ENCODE data around the gene CLEC18B.
A peak's percentile ranks its signal among the peaks of the same experiment; 100 is the strongest.
"Not testable (repeated sequence)": the region's sequence is repeated elsewhere in the genome, so short reads cannot be mapped to it uniquely, and the experiment has no call there.

The CLEC18B gene

GRCh38 chr16:74404148-74404933 is 16.9 kb downstream of the CLEC18B start:
- not testable (repeated sequence) for DNase-seq

GRCh38 chr16:74400238-74400637 is 21.0 kb downstream of the CLEC18B start:
- not testable (repeated sequence) for DNase-seq

- not testable (repeated sequence) for DNase-seq
Observed at GRCh38 chr16:74398212-74398895, 22.9 kb downstream of the CLEC18B start.

DNA sequence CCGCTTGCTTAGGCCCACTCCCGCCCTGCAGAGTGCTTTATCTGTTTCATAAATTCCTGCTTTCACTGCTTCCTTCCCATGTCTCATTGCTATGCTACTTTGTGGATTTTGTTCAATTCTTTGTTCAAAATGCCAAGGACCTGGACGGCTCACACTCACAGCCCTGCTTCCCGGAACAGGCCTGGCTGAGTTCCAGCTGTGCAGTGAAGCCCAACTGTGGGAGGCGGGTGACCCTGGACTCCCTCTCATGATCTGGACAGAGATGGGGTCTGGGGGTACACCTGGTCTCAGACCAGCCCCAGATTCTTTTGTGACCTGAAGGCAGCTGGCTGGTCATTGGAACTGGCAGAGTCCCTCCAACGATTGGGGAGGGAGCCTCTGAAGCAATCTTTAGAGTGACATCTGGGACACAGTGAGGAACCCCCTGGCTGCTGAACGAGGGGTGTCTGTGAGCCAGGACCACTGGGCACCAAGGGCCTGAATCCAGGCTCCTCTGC is 24.7 kb downstream of the CLEC18B start:
- DNase-seq: not testable (repeated sequence)

- DNase-seq: not testable (repeated sequence)
Observed at GRCh38 chr16:74394604-74395003, 26.7 kb downstream of the CLEC18B start.

- not testable (repeated sequence) for DNase-seq
Observed at GRCh38 chr16:74394131-74394530, 27.1 kb downstream of the CLEC18B start.

DNA sequence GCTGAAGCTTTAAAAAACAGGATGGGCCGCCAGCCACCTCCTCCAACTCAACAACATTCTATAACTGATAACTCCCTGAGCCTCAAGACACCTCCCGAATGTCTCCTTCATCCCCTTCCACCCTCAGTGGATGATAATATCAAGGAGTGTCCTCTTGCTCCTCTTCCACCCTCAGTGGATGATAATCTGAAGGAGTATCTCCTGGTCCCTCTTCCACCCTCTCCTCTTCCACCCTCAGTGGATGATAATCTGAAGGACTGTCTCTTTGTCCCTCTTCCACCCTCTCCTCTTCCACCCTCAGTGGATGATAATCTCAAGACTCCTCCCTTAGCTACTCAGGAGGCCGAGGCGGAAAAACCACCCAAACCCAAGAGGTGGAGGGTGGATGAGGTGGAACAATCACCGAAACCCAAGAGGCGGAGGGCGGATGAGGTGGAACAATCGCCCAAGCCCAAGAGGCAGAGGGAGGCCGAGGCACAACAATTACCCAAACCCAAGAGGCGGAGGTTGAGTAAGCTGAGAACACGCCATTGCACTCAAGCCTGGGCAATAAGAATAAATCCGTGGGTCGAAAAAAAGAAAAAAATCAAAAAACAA is 29.7 kb downstream of the CLEC18B start:
- DNase-seq: not testable (repeated sequence)

DNA sequence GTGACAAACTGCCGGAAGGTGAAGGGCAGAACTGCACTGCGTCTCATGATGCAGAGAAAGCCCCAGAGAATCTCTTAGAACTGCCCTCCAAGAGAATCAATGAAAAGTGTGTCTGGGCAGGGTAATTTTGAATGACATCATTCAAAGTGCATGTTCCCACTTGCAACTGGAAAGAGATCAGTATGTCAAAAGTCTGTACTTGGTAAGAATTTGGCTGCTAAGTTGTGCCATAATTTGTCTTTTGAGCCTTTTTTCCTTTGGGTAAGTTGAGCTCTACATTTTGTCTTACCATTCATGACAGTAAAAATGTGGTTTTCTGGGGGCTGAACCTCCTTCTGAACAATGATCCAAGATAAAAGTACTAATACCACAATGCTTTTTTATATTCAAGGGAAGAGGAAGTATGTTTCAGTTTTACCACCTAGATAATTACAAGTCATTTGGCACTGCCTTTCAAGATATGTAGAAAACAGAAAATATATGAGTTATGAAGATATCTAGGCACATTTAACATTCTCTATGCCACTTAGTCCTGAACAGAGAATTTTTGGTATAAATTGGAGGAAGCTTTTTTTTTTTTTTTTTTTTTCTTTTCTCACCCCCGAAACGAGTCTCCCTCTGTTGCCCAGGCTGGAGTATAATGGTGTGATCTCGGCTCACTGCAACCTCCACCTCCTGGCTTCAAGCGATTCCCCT is 38.8 kb downstream of the CLEC18B start:
- DNase-seq: peak; percentile 73

DNA sequence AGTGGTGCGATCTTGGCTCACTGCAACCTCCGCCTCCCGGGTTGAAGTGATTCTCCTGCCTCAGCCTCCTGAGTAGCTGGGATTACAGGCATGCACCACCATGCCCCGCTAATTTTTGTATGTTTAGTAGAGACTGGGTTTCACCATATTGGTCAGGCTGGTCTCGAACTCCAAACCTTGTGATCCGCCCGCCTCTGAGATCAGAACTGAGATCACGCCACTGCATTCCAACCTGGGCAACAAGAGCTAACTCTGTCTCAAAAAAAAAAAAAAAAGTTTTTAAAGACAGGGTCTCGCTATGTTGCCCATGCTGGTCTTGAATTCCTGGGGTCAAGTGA is 47.5 kb downstream of the CLEC18B start:
- not testable (repeated sequence) for DNase-seq

GRCh38 chr16:74372953-74373846 is 48.1 kb downstream of the CLEC18B start:
- DNase-seq: no peak

GRCh38 chr16:74372369-74372768 is 48.9 kb downstream of the CLEC18B start:
- DNase-seq: no peak

DNA sequence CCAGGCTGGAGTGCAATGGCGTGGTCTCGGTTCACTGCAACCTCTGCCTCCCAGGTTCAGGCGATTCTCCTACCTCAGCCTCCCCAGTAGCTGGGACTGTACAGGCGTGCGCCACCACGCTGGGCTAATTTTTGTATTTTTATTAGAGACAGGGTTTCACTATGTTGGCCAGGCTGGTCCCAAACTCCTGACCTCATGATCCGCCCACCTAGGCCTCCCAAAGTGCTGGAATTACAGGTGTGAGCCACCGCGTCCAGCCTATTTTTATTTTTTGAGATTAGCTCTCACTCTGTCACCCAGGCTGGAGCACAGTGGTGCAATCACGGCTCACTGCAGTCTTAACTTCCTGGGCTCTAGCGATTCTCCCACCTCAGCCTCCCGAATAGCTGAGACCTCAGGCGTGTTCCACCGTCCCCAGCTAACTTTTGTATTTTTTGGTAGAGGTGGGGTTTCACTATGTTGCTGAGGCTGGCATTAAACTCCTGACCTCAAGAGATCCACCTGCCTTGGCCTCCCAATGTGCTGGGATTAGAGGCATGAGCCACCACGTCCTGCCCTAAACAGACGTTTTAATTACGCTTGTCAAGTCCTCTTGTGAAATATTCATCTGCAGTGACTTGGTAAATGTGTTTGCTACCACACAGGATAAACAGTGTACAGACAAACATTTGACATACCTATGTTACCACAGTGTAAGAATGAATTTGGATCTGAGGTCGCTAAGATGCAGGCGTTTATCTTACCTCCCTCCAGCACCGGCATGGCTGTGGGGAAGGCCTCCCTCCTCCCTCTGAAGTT is 50.7 kb downstream of the CLEC18B start:
- not testable (repeated sequence) for DNase-seq

DNA sequence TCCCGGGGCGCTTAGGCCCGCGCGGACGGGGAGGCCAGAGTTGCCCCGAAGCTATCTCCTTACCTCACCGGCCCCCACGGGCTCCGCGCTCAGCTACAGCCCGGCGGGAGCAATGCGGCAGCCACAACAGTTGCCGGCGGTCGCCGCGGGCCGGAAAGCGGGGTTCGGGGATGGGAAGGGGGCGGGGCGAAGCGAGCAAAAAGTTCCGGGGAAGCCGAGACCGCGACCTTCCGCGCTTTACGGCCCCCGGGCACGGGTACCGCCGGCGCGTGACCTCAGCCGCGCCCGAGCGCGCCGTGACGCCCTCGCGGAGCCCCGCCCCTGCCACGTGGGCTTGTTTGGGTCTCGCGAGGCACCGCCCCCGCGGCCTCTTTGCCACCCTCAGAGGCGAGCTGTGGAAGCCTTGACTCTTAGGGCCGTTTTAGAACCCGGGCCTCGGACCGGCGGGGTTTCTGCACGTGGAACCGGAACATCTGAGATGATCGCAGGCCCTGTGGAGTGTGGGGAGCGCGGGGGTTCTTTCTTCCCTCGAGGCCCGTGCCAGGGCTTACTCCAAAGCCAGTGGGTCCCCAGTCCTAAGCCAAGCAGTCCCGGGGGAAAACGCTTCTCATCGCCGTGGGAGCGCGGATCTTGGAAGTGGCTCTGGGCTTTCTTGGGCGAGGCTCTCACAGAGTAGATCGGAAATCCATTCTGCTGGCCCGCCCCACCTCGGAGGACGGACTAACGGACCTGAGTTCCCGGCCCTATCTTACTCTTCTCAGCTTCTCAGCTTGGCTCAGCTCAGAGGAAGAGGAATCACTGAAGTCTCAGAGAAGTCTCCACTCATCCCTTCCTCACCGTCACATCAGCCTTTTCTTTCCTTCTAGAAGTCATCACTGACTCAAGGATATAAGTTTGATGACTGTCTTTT is 53.0 kb downstream of the CLEC18B start:
- peak; percentile 97 for DNase-seq

GRCh38 chr16:74367469-74368001 is 53.7 kb downstream of the CLEC18B start:
- DNase-seq: peak; percentile 61

GRCh38 chr16:74361646-74362610 is 59.4 kb downstream of the CLEC18B start:
- DNase-seq: not testable (repeated sequence)

Data from OCI-M1 (cell line).